Pancreas (tissue), 10 donors: Measurements from ENCODE around the gene AUTS2. TPM values are rescaled to one million over a fixed set of nuclear protein-coding genes. Genes with fewer than 3 reads are reported as not detected.

Experiments
- ATAC-seq, 4 donors: fragments of 200-7000 bp; cut with Tn5 transposase; one replicate each; pipeline versions ENCODE4 v1.8.0 to v1.9.1; 2020; ENCODE audit warnings: mild to moderate bottlenecking in 4 of 4, moderate library complexity in 4 of 4
- DNase-seq, 6 donors: peaks; one replicate each; pipeline ENCODE4 v3.0.0-alpha.2; 2020
- FAIRE-seq: peaks from 2 replicates; lab custom pipeline; 2012; peaks lifted over from hg19 to GRCh38; lab: Jason Lieb, UNC
- H3K27ac ChIP-seq, 4 donors: fragments of 200-600 bp; sonication (generic); 1 replicate in 3 of 4; 2 replicates in 1 of 4; pipeline versions ENCODE4 v1.5.0 to v1.8.0; 2020
- H3K27me3 ChIP-seq, 4 donors: fragments of 200-600 bp; one replicate each; pipeline ENCODE4 v1.8.0; 2021
- H3K36me3 ChIP-seq, 3 donors: fragments of 200-600 bp; sonication (generic) in 1 of 3; one replicate each; pipeline versions ENCODE4 v1.5.0 to v1.8.0; 2020 to 2021
- H3K4me1 ChIP-seq, 3 donors: fragments of 200-600 bp; one replicate each; pipeline ENCODE4 v1.8.0; 2021
- H3K4me3 ChIP-seq, 4 donors: fragments of 200-600 bp; sonication (generic) in 2 of 4; one replicate each; pipeline versions ENCODE4 v1.5.0 to v1.8.0; 2020 to 2021
- H3K9me3 ChIP-seq, 4 donors: fragments of 200-600 bp; one replicate each; pipeline ENCODE4 v1.8.0; 2021
- CTCF ChIP-seq, 4 donors: fragments of 200-600 bp; sonication (generic) in 3 of 4; IDR thresholded peaks; one replicate each; pipeline versions ENCODE4 v1.5.0 to v1.8.0; 2021; ENCODE audit warnings: antibody characterized with exemption in 4 of 4
- WGBS, 2 donors: extraction: QIAGEN DNeasy Blood & Tissue Kit; methylation state at CpG; one replicate each; pipeline ENCODE4 v1.1.7; 2013; 5-methylcytosine and 5-hydroxymethylcytosine counted together
- intact Hi-C, 3 donors: fragments of 100-400 bp; cut with DNase I; formaldehyde crosslinking; loops; one replicate each; pipeline versions ENCODE4 v1.11.1 to v1.14.2; 2022
- polyA plus RNA-seq, 2 donors: library from polyadenylated mRNA; stranded (reverse); fragments of 200-250 nt; gene quantifications; one replicate each; pipeline ENCODE4 v1.2.3, GENCODE V29; 2013
- total RNA-seq, 6 donors: library from RNA; stranded (reverse); fragmentation: NEBNext Ultra II Directional in 4 of 6; extraction: Animal tissue kit (Norgen Biotek cat#: 25700) in 4 of 6; gene quantifications; one replicate each; pipeline versions ENCODE4 v1.2.1 to v1.2.4, GENCODE V29; 2021 to 2023
- donor health status: healthy with polysubstance abuse.
- donor health status: DM: no; HTN: no; CAD: no; lungs with moderate emphysema.
- donor health status: DM: no; HTN: no; CAD: no.
- donor health status: control.
- donor health status: control.
- donor health status: Bipolar disorder and iron deficiency.
- donor health status: DM: yes; HTN: yes; CAD: no.
- donor health status: DM: no; HTN: no; CAD: no.
- donor health status: DM: no; HTN: no; CAD: no.
- donor health status: DM: yes; HTN: yes; CAD: no.

The AUTS2 gene
- total RNA-seq (10 to 100 TPM in 2 of 6 donors, 1 to 10 TPM in 4; 5.8 to 16.4 (median 9.0) TPM), polyA plus RNA-seq (10 to 100 TPM; 10.3 to 16.8 TPM)

DNA sequence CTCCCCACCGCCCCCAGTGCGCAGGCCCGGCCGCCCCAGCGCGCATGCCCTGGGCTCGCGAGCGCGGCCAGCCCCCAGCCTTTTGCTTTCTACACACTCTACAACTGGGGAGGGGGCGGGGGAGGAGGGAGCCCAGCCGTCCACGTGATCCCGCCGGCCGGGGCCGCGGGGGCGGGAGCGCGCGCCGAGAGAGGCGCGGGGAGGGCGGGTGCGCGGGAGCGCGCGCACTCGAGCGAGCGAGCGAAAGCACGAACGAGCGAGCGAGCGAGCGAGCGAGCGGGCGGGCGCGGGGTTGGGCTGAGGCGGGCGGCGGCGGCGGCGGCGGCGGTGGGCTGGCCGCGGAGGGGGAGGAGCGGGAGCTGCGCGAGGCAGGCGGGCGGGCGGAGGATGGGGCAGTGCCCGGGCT lies at the start of gene AUTS2:
Gene AUTS2, plus strand, starts transcription at position 395 of the 406 bp plus-strand sequence. CDS start 1,179 bp downstream, outside the sequence.
- no peaks in the 10 kb centered on the region for H3K36me3 ChIP-seq
- peak; percentile 82 to 89 (median 87) for ATAC-seq
- H3K9me3 ChIP-seq: no peaks in the 10 kb centered on the region
- H3K27ac ChIP-seq: peak within 1 kb of the TSS; percentile 56 to 80 (median 78)
- 0 to 1% methylated on average over 21 to 60 of the region's 63 CpGs for WGBS, 2 donors
- intact Hi-C loops: no loop called here
- DNase-seq: peak; percentile 83 to 91 (median 87)
- no peak for FAIRE-seq
- peaks cover 0 to 3% (median 0%) of the 10 kb centered on the region in 3 donors for H3K4me1 ChIP-seq
- no peak for TF ChIP-seq CTCF (IDR thresholded peaks at IDR 0.05)
- H3K27me3 ChIP-seq: no peaks in the 10 kb centered on the region
- peak within 1 kb of the TSS; percentile 49 to 67 (median 58) for H3K4me3 ChIP-seq

DNA sequence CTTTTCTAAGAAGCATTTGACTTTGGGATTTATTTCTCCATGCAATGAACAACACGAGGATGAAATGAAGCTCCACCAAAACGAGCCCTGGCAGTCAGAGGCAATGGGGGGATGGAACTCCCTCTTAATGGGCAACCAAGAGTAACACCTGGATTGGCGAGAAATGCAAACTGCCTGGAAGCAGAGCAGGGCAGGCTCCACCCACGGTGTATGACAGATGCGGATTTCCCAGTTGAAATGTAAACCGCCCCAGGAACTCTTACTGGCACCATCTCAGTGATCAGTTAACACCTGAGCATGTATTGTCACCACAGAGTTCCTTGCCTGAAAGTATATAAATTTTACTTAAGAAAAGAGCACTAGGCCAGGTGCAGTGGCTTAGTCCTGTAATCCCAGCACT lies 47.3 kb upstream of the AUTS2 start:
- TF ChIP-seq CTCF (IDR thresholded peaks at IDR 0.05): no peak
- H3K27me3 ChIP-seq: no peaks in the 10 kb centered on the region
- intact Hi-C loops: no loop called here
- H3K4me1 ChIP-seq: peaks cover 0 to 3% (median 0%) of the 10 kb centered on the region in 3 donors
- H3K4me3 ChIP-seq: no peak overlapping the region
- FAIRE-seq: no peak
- ATAC-seq: no peak
- H3K9me3 ChIP-seq: no peaks in the 10 kb centered on the region
- H3K36me3 ChIP-seq: no peaks in the 10 kb centered on the region
- H3K27ac ChIP-seq: no peak overlapping the region
- 37% methylated on average over 6 of the region's 6 CpGs for WGBS, 2 donors
- no peak for DNase-seq

GRCh38 chr7:69553190-69553589 lies 45.1 kb upstream of the AUTS2 start:
- ATAC-seq: no peak
- 57 to 58% methylated on average over 1 of the region's 1 CpG for WGBS, 2 donors
- no peaks in the 10 kb centered on the region for H3K27me3 ChIP-seq
- no peak for TF ChIP-seq CTCF (IDR thresholded peaks at IDR 0.05)
- H3K9me3 ChIP-seq: no peaks in the 10 kb centered on the region
- FAIRE-seq: no peak
- DNase-seq: no peak
- H3K4me1 ChIP-seq: peaks cover 0 to 3% (median 0%) of the 10 kb centered on the region in 3 donors
- no peaks in the 10 kb centered on the region for H3K36me3 ChIP-seq
- intact Hi-C loops: no loop called here
- H3K4me3 ChIP-seq: no peak overlapping the region
- no peak overlapping the region for H3K27ac ChIP-seq

DNA sequence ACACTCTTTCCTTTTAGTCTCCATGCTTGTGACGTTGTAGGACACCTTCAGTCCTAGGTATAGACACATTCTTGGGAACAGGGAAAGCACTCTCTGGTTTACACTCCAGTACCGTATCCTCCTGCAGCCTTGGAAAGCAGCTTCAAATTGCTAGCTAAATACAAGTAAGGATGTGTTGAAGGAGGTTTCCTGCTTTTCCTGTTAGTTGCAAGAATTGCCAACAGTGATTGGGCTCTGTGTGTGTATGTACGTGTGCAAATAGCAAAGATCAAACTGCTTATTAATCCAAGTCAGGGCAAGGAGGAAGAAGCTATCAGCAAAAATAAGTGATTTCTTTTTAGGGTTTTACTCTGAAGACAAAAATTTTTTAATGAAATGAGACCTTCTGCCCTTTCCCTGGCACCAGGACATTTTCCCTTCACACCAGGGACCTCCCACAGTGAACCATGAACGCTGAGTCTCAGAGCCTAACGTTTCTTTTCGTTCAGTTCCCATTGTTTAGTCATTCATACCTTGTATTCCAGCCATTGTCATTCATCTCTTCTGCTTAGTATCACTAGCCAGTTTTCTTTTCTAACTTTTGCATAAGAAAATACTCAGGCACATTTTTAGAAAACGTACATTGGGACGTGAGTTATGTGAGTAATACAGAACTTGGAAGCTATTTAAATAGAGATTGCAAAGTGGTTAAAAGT lies 36.9 kb upstream of the AUTS2 start:
- Histone ChIP-seq H3K4me1 (no peaks in the 10 kb centered on the region), H3K4me3 (no peak overlapping the region), H3K36me3 (no peaks in the 10 kb centered on the region), H3K27me3 (no peaks in the 10 kb centered on the region), H3K27ac (no peak overlapping the region), H3K9me3 (no peaks in the 10 kb centered on the region)
- ATAC-seq (no peak), DNase-seq (no peak), FAIRE-seq (no peak)
- intact Hi-C loops: no loop called here
- TF ChIP-seq CTCF (IDR thresholded peaks at IDR 0.05): no peak
- WGBS, 2 donors: 38 to 47% methylated on average over 8 of the region's 8 CpGs
